Measurements from ENCODE around the gene ZFYVE28. TPM values are rescaled to one million over a fixed set of nuclear protein-coding genes. Genes with fewer than 3 reads are reported as not detected.

ZFYVE28 gene
- total RNA-seq, 1 experiment from 2014 or later: 0.82 TPM

GRCh38 chr4:2426069-2426397 is 7.6 kb upstream of the ZFYVE28 start:
- ChIA-PET POLR2A (no interaction called here), CTCF (no interaction called here)
- H3K36me3 ChIP-seq (ENCODE audit: control insufficient read depth, insufficient read depth, low read length): no peaks in the 10 kb centered on the region
- no peaks in the 10 kb centered on the region for H3K36me3 Mint-ChIP-seq (ENCODE audit: insufficient read depth, unreplicated experiment)
- no peaks in the 10 kb centered on the region for H3K9me3 Mint-ChIP-seq (ENCODE audit: unreplicated experiment)
- no peaks in the 10 kb centered on the region for H3K4me1 ChIP-seq
- no peak overlapping the region for H3K27ac Mint-ChIP-seq (ENCODE audit: unreplicated experiment)
- no TSS peak for BruUV-seq (replicated peaks)
- H3K27me3 Mint-ChIP-seq (ENCODE audit: insufficient read depth, unreplicated experiment): no peaks in the 10 kb centered on the region
- no peak for DNase-seq
- intact Hi-C loops (cut with micrococcal nuclease; ENCODE audit: unreplicated experiment): no loop called here
- H3K4me1 Mint-ChIP-seq (ENCODE audit: low read depth, unreplicated experiment): no peaks in the 10 kb centered on the region
- no peaks in the 10 kb centered on the region for H3K9me3 ChIP-seq
- H3K4me3 ChIP-seq (ENCODE audit: low read depth, low read length): no peak overlapping the region
- H3K27me3 ChIP-seq (replicated peaks; ENCODE audit: control insufficient read depth, insufficient read depth, low read length): no peaks in the 10 kb centered on the region; the same call in 1 of the 2 replicates
- no peak for TF ChIP-seq CTCF (IDR thresholded peaks at IDR 0.05; ENCODE audit: insufficient read depth in 1 of 2, low read depth in 1 of 2, low read length in 1 of 2, severe bottlenecking in 1 of 2, unreplicated experiment in 1 of 2)
- no peak overlapping the region for H3K4me3 Mint-ChIP-seq (ENCODE audit: unreplicated experiment)

- Histone ChIP-seq H3K27me3 (replicated peaks; ENCODE audit: control insufficient read depth, insufficient read depth, low read length) (no peaks in the 10 kb centered on the region; the same call in 1 of the 2 replicates), H3K9me3 (no peaks in the 10 kb centered on the region), H3K36me3 (ENCODE audit: control insufficient read depth, insufficient read depth, low read length) (no peaks in the 10 kb centered on the region), H3K4me1 (no peaks in the 10 kb centered on the region), H3K4me3 (ENCODE audit: low read depth, low read length) (no peak overlapping the region)
- H3K36me3 Mint-ChIP-seq (ENCODE audit: insufficient read depth, unreplicated experiment): no peaks in the 10 kb centered on the region
- intact Hi-C loops (cut with micrococcal nuclease; ENCODE audit: unreplicated experiment): no loop called here
- no peaks in the 10 kb centered on the region for H3K9me3 Mint-ChIP-seq (ENCODE audit: unreplicated experiment)
- no peak overlapping the region for H3K27ac Mint-ChIP-seq (ENCODE audit: unreplicated experiment)
- CTCF ChIA-PET: no interaction called here
- H3K4me1 Mint-ChIP-seq (ENCODE audit: low read depth, unreplicated experiment): peaks cover 2% of the 10 kb centered on the region
- H3K27me3 Mint-ChIP-seq (ENCODE audit: insufficient read depth, unreplicated experiment): peaks cover 4% of the 10 kb centered on the region
- no TSS peak for BruUV-seq (replicated peaks)
- POLR2A ChIA-PET: no interaction called here
- no peak overlapping the region for H3K4me3 Mint-ChIP-seq (ENCODE audit: unreplicated experiment)
- no peak for TF ChIP-seq CTCF (IDR thresholded peaks at IDR 0.05; ENCODE audit: insufficient read depth in 1 of 2, low read depth in 1 of 2, low read length in 1 of 2, severe bottlenecking in 1 of 2, unreplicated experiment in 1 of 2)
- peak in 1 of 2 experiments; percentile 21 for DNase-seq
Observed at GRCh38 chr4:2425386-2426068, 7.1 kb upstream of the ZFYVE28 start.

- H3K27me3 ChIP-seq (replicated peaks; ENCODE audit: control insufficient read depth, insufficient read depth, low read length): no peaks in the 10 kb centered on the region; the same call in 1 of the 2 replicates
- no peaks in the 10 kb centered on the region for H3K36me3 Mint-ChIP-seq (ENCODE audit: insufficient read depth, unreplicated experiment)
- no peak for DNase-seq
- POLR2A ChIA-PET: no interaction called here
- H3K36me3 ChIP-seq (ENCODE audit: control insufficient read depth, insufficient read depth, low read length): no peaks in the 10 kb centered on the region
- no peaks in the 10 kb centered on the region for H3K9me3 Mint-ChIP-seq (ENCODE audit: unreplicated experiment)
- H3K4me3 ChIP-seq (ENCODE audit: low read depth, low read length): no peak overlapping the region
- intact Hi-C loops (cut with micrococcal nuclease; ENCODE audit: unreplicated experiment): no loop called here
- H3K27ac Mint-ChIP-seq (ENCODE audit: unreplicated experiment): no peak overlapping the region
- H3K4me3 Mint-ChIP-seq (ENCODE audit: unreplicated experiment): no peak overlapping the region
- no peaks in the 10 kb centered on the region for H3K9me3 ChIP-seq
- H3K27me3 Mint-ChIP-seq (ENCODE audit: insufficient read depth, unreplicated experiment): peaks cover 13% of the 10 kb centered on the region
- CTCF ChIA-PET: no interaction called here
- H3K4me1 Mint-ChIP-seq (ENCODE audit: low read depth, unreplicated experiment): peaks cover 11% of the 10 kb centered on the region
- no TSS peak for BruUV-seq (replicated peaks)
- peaks cover 3% of the 10 kb centered on the region; the same call in 1 of the 2 replicates for H3K4me1 ChIP-seq
- TF ChIP-seq CTCF (IDR thresholded peaks at IDR 0.05; ENCODE audit: insufficient read depth in 1 of 2, low read depth in 1 of 2, low read length in 1 of 2, severe bottlenecking in 1 of 2, unreplicated experiment in 1 of 2): no peak
Observed at GRCh38 chr4:2424581-2424980, 6.1 kb upstream of the ZFYVE28 start.

Data from Caco-2 (cell line).